ENCODE data around the gene PDLIM5. TPM values are rescaled to one million over a fixed set of nuclear protein-coding genes. Genes with fewer than 3 reads are reported as not detected.

The PDLIM5 gene
- total and polyA plus RNA-seq, 2 of the 8 experiments (the other 6 are each of a cell fraction or from before 2014, with no cell fraction given): 37.3 to 62.1 TPM

- TF ChIP-seq EGR1 (IDR thresholded peaks at IDR 0.05; ENCODE audit: borderline replicate concordance, low read depth, low read length) (no peak), TCF12 (IDR thresholded peaks at IDR 0.05; ENCODE audit: low read depth, low read length) (no peak), ASH2L (IDR thresholded peaks at IDR 0.05; ENCODE audit: low read length) (no peak), EP300 (IDR thresholded peaks at IDR 0.05; ENCODE audit: borderline replicate concordance in 1 of 2, low read depth in 2 of 2, low read length in 2 of 2) (no peak), SAP30 (IDR thresholded peaks at IDR 0.05; ENCODE audit: insufficient read depth, insufficient replicate concordance, low read length) (no peak), HDAC2 (IDR thresholded peaks at IDR 0.05; ENCODE audit: borderline replicate concordance in 1 of 2, low read depth in 2 of 2, low read length in 2 of 2) (no peak), YY1 (IDR thresholded peaks at IDR 0.05; ENCODE audit: low read depth, low read length) (no peak), SP4 (IDR thresholded peaks at IDR 0.05; ENCODE audit: low read length) (no peak), KDM5A (IDR thresholded peaks at IDR 0.05; ENCODE audit: low read length) (no peak), SIRT6 (IDR thresholded peaks at IDR 0.05; ENCODE audit: low read length) (no peak), KDM1A (IDR thresholded peaks at IDR 0.05; ENCODE audit: borderline replicate concordance, low read length) (no peak), BRCA1 (IDR thresholded peaks at IDR 0.05; ENCODE audit: low read depth, low read length) (no peak), CREB1 (IDR thresholded peaks at IDR 0.05) (no peak), ZNF274 (IDR thresholded peaks at IDR 0.05; ENCODE audit: borderline replicate concordance, extremely low read depth, low read length) (no peak), MAX (IDR thresholded peaks at IDR 0.05) (no peak)
- no peak overlapping the region for H3K18ac ChIP-seq (ENCODE audit: extremely low read depth, low read length)
- H2BK20ac ChIP-seq (ENCODE audit: low read length): no peak overlapping the region
- H2AK5ac ChIP-seq (ENCODE audit: low read depth, low read length): no peak overlapping the region
- H3K27me3 ChIP-seq (replicated peaks in 1 of 4; ENCODE audit: control insufficient read depth in 3 of 4, extremely low read depth in 1 of 4, insufficient read depth in 3 of 4, low read length in 3 of 4): no peaks in the 10 kb centered on the region
- CTCF ChIA-PET (ENCODE audit: partially characterized antibody): no interaction called here
- H3K4ac ChIP-seq (replicated peaks; ENCODE audit: insufficient read length, low read depth, low read length): no peak overlapping the region
- DNase-seq (ENCODE audit: low read depth in 1 of 2, low spot score in 2 of 2) (no peak), FAIRE-seq (no peak)
- no peak overlapping the region for H2BK12ac ChIP-seq (ENCODE audit: low read depth, low read length)
- POLR2A ChIA-PET (ENCODE audit: partially characterized antibody): interaction anchor here (1.7 kb wide), 1 partner anchor 79 kb away, joined by 5 read pairs; the partner anchor contains the start of gene PDLIM5
- H3K23ac ChIP-seq (ENCODE audit: insufficient read length): no peak overlapping the region
- H3K56ac ChIP-seq (replicated peaks; ENCODE audit: insufficient read length, low read depth, low read length): no peak overlapping the region
- H2BK5ac ChIP-seq (ENCODE audit: low read depth, low read length): no peak overlapping the region
- H4K5ac ChIP-seq (ENCODE audit: insufficient read length, low read depth, low read length): no peak overlapping the region
- H2BK120ac ChIP-seq (replicated peaks; ENCODE audit: low read depth, low read length): no peak overlapping the region
- H3K4me3 ChIP-seq (ENCODE audit: extremely low read depth in 1 of 4, insufficient read depth in 2 of 4, low read depth in 3 of 4, low read length in 4 of 4): no peak overlapping the region
- no peaks in the 10 kb centered on the region for H3K79me2 ChIP-seq (ENCODE audit: control insufficient read depth in 1 of 2, insufficient read depth in 2 of 2, low read length in 2 of 2)
- no peak overlapping the region for H3K27ac ChIP-seq (ENCODE audit: low read depth, low read length)
- H4K91ac ChIP-seq (replicated peaks; ENCODE audit: insufficient read length, low read length): no peak overlapping the region
- H2AFZ ChIP-seq (ENCODE audit: low read length): no peak overlapping the region
- no peak overlapping the region for H4K8ac ChIP-seq (ENCODE audit: extremely low read depth, insufficient read depth, low read length)
- H3K4me1 ChIP-seq (replicated peaks in 1 of 4; ENCODE audit: control insufficient read depth in 3 of 4, insufficient read depth in 4 of 4, low read length in 3 of 4): peaks cover 0 to 9% (median 4%) of the 10 kb centered on the region in 4 experiments; a peak in 4 of 7 replicates
- no peaks in the 10 kb centered on the region for H4K20me1 ChIP-seq (replicated peaks in 1 of 2; ENCODE audit: control insufficient read depth in 1 of 2, insufficient read depth in 2 of 2, low read length in 2 of 2)
- no peaks in the 10 kb centered on the region for H3K9me3 ChIP-seq (ENCODE audit: insufficient read depth in 2 of 2, low read depth in 1 of 2, low read length in 1 of 2)
- H3K4me2 ChIP-seq (ENCODE audit: insufficient read depth in 1 of 2, low read depth in 2 of 2, low read length in 2 of 2): no peak overlapping the region
- H3K36me3 ChIP-seq (ENCODE audit: control insufficient read depth in 2 of 4, insufficient read depth in 4 of 4, low read length in 3 of 4): no peaks in the 10 kb centered on the region
- no peak overlapping the region for H3K9ac ChIP-seq (replicated peaks in 1 of 4; ENCODE audit: extremely low read depth in 1 of 4, low read depth in 3 of 4, low read length in 3 of 4)
- no peaks in the 10 kb centered on the region for H3K23me2 ChIP-seq (ENCODE audit: low read depth, low read length)
- no peaks in the 10 kb centered on the region for H3K79me1 ChIP-seq (ENCODE audit: low read depth, low read length)
- no peak overlapping the region for H2BK15ac ChIP-seq (ENCODE audit: low read length)
- H3K14ac ChIP-seq (ENCODE audit: insufficient read length): no peak overlapping the region
Observed at GRCh38 chr4:94530073-94530472, 78.3 kb downstream of the PDLIM5 start.

Measured in H1 (cell line).